Measurements from ENCODE around the gene RAET1E. TPM values are rescaled to one million over a fixed set of nuclear protein-coding genes. Genes with fewer than 3 reads are reported as not detected.
"Not testable (repeated sequence)": the region's sequence is repeated elsewhere in the genome, so short reads cannot be mapped to it uniquely, and the experiment has no call there.

The RAET1E gene
- total RNA-seq, 2 experiments from 2014 or later: not detected

DNA sequence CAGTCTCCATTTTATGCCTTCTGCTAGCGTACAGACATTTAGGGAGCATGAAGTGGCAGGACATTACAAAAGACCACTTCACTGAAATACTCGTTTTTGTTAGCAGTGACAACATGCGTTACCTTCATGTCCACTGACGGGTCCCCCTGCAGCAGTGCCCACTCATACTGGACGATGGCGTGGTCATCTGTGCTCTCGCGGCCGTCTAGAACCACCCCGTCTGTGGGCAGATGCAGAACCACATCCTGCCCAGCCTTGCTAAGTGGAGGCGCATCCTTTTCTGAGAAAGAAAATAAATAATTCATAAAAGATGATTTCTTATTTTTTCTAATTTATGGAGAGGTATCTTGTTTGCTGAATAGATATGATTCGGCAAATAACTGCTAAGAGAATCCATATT is 45.0 kb downstream of the RAET1E start:
- peaks cover 9% of the 10 kb centered on the region for H3K4me1 ChIP-seq (ENCODE audit: insufficient read depth, low read length)
- no peaks in the 10 kb centered on the region for H3K9me3 ChIP-seq (ENCODE audit: control insufficient read depth in 1 of 2, insufficient read depth in 1 of 2, low read length in 2 of 2)
- H3K27ac Mint-ChIP-seq: no peak overlapping the region
- no peak overlapping the region for H3K27ac ChIP-seq (ENCODE audit: low read depth in 1 of 2, low read length in 2 of 2)
- H3K4me3 ChIP-seq (ENCODE audit: low read length): no peak overlapping the region
- H3K36me3 Mint-ChIP-seq (ENCODE audit: low read depth): no peaks in the 10 kb centered on the region
- peaks cover 18% of the 10 kb centered on the region for H3K4me1 Mint-ChIP-seq (ENCODE audit: low read depth)
- H3K9me3 Mint-ChIP-seq: no peaks in the 10 kb centered on the region
- H3K27me3 ChIP-seq (ENCODE audit: control insufficient read depth in 1 of 2, insufficient read depth in 2 of 2, low read length in 2 of 2): peaks cover 0 to 2% of the 10 kb centered on the region in 2 experiments
- intact Hi-C loops (cut with DNase I, micrococcal nuclease): no loop called here
- POLR2A ChIA-PET: no interaction called here
- DNase-seq (no peak), ATAC-seq (ENCODE audit: poor library complexity) (no peak)
- H3K36me3 ChIP-seq (ENCODE audit: insufficient read depth, low read length): no peaks in the 10 kb centered on the region
- TF ChIP-seq, protein P1, sequence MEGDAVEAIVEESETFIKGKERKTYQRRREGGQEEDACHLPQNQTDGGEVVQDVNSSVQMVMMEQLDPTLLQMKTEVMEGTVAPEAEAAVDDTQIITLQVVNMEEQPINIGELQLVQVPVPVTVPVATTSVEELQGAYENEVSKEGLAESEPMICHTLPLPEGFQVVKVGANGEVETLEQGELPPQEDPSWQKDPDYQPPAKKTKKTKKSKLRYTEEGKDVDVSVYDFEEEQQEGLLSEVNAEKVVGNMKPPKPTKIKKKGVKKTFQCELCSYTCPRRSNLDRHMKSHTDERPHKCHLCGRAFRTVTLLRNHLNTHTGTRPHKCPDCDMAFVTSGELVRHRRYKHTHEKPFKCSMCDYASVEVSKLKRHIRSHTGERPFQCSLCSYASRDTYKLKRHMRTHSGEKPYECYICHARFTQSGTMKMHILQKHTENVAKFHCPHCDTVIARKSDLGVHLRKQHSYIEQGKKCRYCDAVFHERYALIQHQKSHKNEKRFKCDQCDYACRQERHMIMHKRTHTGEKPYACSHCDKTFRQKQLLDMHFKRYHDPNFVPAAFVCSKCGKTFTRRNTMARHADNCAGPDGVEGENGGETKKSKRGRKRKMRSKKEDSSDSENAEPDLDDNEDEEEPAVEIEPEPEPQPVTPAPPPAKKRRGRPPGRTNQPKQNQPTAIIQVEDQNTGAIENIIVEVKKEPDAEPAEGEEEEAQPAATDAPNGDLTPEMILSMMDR (IDR thresholded peaks at IDR 0.05): no peak
- H3K27me3 Mint-ChIP-seq: no peaks in the 10 kb centered on the region
- no peak overlapping the region for H3K4me3 Mint-ChIP-seq
- CTCF ChIA-PET: no interaction called here

- peaks cover 18% of the 10 kb centered on the region for H3K4me1 Mint-ChIP-seq (ENCODE audit: low read depth)
- H3K4me1 ChIP-seq (ENCODE audit: insufficient read depth, low read length): peaks cover 9% of the 10 kb centered on the region
- no peak overlapping the region for H3K4me3 ChIP-seq (ENCODE audit: low read length)
- TF ChIP-seq, protein P1 (IDR thresholded peaks at IDR 0.05): no peak
- peaks cover 0 to 2% of the 10 kb centered on the region in 2 experiments for H3K27me3 ChIP-seq (ENCODE audit: control insufficient read depth in 1 of 2, insufficient read depth in 2 of 2, low read length in 2 of 2)
- H3K27ac Mint-ChIP-seq: no peak overlapping the region
- H3K36me3 Mint-ChIP-seq (ENCODE audit: low read depth): no peaks in the 10 kb centered on the region
- no peaks in the 10 kb centered on the region for H3K27me3 Mint-ChIP-seq
- POLR2A ChIA-PET: no interaction called here
- H3K9me3 Mint-ChIP-seq: no peaks in the 10 kb centered on the region
- no peaks in the 10 kb centered on the region for H3K36me3 ChIP-seq (ENCODE audit: insufficient read depth, low read length)
- peak; percentile 46 for ATAC-seq (ENCODE audit: poor library complexity)
- peak in 3 of 14 experiments; percentile 24 to 43 (median 38) for DNase-seq
- intact Hi-C loops (cut with DNase I, micrococcal nuclease): no loop called here
- H3K4me3 Mint-ChIP-seq: no peak overlapping the region
- H3K27ac ChIP-seq (ENCODE audit: low read depth in 1 of 2, low read length in 2 of 2): no peak overlapping the region
- CTCF ChIA-PET: no interaction called here
- no peaks in the 10 kb centered on the region for H3K9me3 ChIP-seq (ENCODE audit: control insufficient read depth in 1 of 2, insufficient read depth in 1 of 2, low read length in 2 of 2)
Observed at GRCh38 chr6:149852180-149852579, 45.7 kb downstream of the RAET1E start.

DNA sequence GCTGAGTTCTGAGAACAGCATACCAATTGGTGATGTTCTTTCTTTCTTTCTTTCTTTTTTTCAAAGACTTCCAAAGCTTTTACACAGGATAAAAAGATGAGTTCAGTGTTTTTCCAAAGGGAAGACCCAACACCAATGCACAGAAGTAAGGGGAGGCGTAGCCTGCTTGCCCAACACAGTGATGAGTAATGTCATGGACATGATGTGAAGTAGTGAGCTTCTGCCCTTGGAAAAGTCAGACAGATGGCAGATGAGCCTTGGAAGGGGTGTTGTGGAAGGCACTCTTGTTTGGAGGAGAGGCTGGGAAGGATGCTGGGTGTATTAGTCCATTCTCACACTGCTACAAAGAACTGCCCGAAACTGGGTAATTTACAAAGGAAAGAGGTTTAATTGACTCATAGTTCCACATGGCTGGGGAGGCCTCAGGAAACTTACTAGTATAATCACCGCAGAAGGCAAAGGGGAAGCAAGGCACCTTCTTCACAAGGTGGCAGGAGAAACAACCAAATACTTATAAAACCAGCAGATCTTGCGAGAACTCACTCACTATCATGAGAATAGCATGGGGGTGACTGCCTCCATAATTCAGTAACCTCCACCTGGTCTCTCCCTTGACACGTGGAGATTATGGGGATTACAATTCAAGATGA is 46.3 kb downstream of the RAET1E start:
- Mint-ChIP-seq H3K27ac (no peak overlapping the region), H3K36me3 (ENCODE audit: low read depth) (no peaks in the 10 kb centered on the region), H3K4me3 (no peak overlapping the region), H3K9me3 (no peaks in the 10 kb centered on the region), H3K27me3 (no peaks in the 10 kb centered on the region), H3K4me1 (ENCODE audit: low read depth) (peaks cover 18% of the 10 kb centered on the region)
- Histone ChIP-seq H3K9me3 (ENCODE audit: control insufficient read depth in 1 of 2, insufficient read depth in 1 of 2, low read length in 2 of 2) (no peaks in the 10 kb centered on the region), H3K27ac (ENCODE audit: low read depth in 1 of 2, low read length in 2 of 2) (no peak overlapping the region), H3K27me3 (ENCODE audit: control insufficient read depth in 1 of 2, insufficient read depth in 2 of 2, low read length in 2 of 2) (peaks cover 0 to 2% of the 10 kb centered on the region in 2 experiments), H3K4me1 (ENCODE audit: insufficient read depth, low read length) (peaks cover 9% of the 10 kb centered on the region), H3K36me3 (ENCODE audit: insufficient read depth, low read length) (no peaks in the 10 kb centered on the region), H3K4me3 (ENCODE audit: low read length) (no peak overlapping the region)
- ChIA-PET CTCF (no interaction called here), POLR2A (no interaction called here)
- DNase-seq (no peak), ATAC-seq (ENCODE audit: poor library complexity) (no peak)
- TF ChIP-seq, protein P1 (IDR thresholded peaks at IDR 0.05): no peak
- intact Hi-C loops (cut with DNase I, micrococcal nuclease): no loop called here

GRCh38 chr6:149848343-149848742 is 49.6 kb downstream of the RAET1E start:
- H3K9me3 ChIP-seq (ENCODE audit: control insufficient read depth in 1 of 2, insufficient read depth in 1 of 2, low read length in 2 of 2); H3K9me3 Mint-ChIP-seq; H3K27ac ChIP-seq (ENCODE audit: low read depth in 1 of 2, low read length in 2 of 2); DNase-seq; H3K4me3 ChIP-seq (ENCODE audit: low read length); H3K27ac Mint-ChIP-seq; POLR2A ChIA-PET; H3K27me3 ChIP-seq (ENCODE audit: control insufficient read depth in 1 of 2, insufficient read depth in 2 of 2, low read length in 2 of 2); H3K36me3 Mint-ChIP-seq (ENCODE audit: low read depth); H3K4me1 ChIP-seq (ENCODE audit: insufficient read depth, low read length); H3K4me3 Mint-ChIP-seq; H3K36me3 ChIP-seq (ENCODE audit: insufficient read depth, low read length); CTCF ChIA-PET; intact Hi-C loops (cut with DNase I, micrococcal nuclease); ATAC-seq (ENCODE audit: poor library complexity); H3K27me3 Mint-ChIP-seq: not testable (repeated sequence)
- H3K4me1 Mint-ChIP-seq (ENCODE audit: low read depth): peaks cover 18% of the 10 kb centered on the region
